ENCODE results near the gene ANP32D.
"Not testable (repeated sequence)": the region's sequence is repeated elsewhere in the genome, so short reads cannot be mapped to it uniquely, and the experiment has no call there.

The ANP32D gene

DNA sequence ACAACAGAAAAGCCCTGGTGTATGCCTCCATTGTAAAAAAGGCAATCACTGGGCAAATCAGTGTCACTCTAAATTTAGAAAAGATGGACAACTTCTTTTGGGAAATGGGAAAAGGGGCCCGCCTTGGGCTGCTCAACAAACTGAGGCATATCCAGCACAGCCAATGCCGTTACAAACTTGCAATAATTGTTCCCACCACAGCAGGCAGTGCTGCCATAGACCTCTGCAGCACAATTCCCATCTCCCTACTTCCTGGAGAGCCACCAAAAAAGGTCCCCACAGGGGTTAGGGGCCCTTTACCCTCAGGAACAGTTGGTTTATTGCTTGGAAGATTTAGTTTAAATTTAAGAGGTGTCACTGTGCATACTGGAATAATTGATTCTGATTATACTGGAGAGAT lies 36.6 kb downstream of the ANP32D start:
- DNase-seq: no peak

DNA sequence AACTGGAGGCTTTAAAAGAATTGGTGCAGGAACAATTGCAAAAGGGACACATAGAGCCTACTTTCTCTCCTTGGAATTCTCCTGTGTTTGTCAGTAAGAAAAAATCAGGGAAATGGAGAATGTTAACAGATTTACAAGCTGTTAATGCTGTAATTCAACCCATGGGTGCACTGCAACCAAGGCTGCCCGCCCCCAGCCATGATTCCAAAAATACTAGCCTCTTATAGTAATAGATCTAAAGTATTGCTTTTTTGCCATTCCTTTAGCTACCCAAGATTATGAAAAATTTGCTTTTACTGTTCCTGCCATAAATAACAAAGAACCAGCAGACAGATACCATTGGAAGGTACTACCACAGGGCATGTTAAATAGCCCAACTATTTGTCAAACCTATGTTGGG lies 37.8 kb downstream of the ANP32D start:
- DNase-seq: no peak

DNA sequence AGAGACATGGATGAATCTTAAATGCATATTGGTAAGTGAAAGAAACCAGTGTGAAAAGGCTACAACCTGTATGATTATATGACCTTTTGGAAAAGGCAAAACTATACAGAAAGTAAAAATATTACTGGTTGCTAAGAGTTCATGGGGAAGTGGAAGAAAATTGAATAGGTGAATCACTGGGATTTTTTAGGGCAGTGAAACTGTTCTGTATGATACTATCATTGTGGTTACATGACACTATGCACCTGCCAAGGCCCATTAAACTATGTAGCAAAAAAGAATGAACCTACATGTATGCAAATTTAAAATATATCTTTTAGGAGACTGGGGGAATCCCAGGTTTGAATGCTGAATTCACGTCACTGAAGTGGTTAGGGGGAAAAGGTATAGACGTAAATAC lies 40.5 kb downstream of the ANP32D start:
- no peak for DNase-seq

DNA sequence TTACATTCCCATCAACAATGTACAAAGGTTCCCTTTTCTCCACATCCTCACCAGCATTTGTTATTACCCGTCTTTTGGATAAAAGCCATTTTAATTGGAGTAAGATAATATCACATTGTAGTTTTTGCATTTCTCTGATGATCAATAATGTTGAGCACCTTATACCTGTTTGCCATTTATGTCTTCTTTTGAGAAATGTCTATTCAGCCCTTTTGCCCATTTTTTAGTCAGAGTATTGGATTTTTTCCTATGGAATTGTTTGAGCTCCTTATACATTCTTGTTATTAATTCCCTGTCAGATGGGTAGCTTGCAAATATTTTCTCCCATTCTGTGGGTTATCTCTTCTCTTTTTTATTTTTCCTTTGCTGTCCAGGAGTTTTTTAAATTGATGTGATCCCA lies 42.4 kb downstream of the ANP32D start:
- no peak for DNase-seq

DNA sequence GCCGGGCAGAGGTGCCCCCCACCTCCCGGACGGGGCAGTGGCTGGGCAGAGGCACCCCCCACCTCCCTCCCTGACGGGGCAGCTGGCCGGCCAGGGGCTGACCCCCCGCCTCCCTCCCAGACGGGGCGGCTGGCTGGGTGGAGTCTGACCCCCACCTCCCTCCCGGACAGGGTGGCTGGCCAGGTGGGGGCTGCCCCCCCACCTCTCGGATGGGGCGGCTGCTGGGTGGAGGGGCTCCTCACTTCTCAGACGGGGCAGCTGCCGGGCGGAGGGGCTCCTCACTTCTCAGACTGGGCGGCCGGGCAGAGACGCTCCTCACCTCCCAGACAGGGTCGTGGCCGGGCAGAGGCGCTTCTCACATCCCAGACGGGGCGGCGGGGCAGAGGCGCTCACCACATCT lies 48.0 kb downstream of the ANP32D start:
- not testable (repeated sequence) for DNase-seq
